ENCODE data around the gene NPRL2. TPM values are rescaled to one million over a fixed set of nuclear protein-coding genes. Genes with fewer than 3 reads are reported as not detected.

The NPRL2 gene
- total RNA-seq, 2 donors from 2014 or later = 22.8 to 32.1 TPM

DNA sequence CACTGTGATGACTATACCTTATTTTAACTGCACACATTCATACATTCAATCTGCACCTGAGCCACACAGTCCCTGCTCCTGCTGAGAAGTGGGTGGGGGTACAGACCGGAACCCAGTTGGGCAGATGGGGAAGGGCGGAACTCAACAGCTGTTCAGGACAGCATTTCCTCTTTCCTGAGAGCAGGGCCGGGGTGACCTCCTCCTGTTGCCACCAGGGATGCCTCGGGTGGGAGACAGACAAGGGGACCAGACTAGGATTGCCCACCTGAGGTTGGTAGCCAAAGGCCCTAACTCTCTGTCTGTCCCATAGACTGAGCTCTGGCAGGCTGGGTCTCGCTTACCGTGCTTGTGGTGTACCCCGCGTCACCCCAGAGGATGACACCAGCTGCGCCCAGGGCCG is 32.0 kb downstream of the NPRL2 start:
- Histone ChIP-seq H3K27me3 (replicated peaks; ENCODE audit: insufficient read depth) (no peaks in the 10 kb centered on the region), H3K27ac (peak overlapping the region in 1 of 2 donors; percentile 90), H3K4me1 (replicated peaks) (peaks cover 27% of the 10 kb centered on the region), H3K36me3 (no peaks in the 10 kb centered on the region), H3K4me3 (no peak overlapping the region), H3K9me3 (no peaks in the 10 kb centered on the region)
- TF ChIP-seq POLR2A (IDR thresholded peaks at IDR 0.05) (no peak), POLR2AphosphoS5 (IDR thresholded peaks at IDR 0.05) (no peak)
- TF ChIP-seq, protein P1, sequence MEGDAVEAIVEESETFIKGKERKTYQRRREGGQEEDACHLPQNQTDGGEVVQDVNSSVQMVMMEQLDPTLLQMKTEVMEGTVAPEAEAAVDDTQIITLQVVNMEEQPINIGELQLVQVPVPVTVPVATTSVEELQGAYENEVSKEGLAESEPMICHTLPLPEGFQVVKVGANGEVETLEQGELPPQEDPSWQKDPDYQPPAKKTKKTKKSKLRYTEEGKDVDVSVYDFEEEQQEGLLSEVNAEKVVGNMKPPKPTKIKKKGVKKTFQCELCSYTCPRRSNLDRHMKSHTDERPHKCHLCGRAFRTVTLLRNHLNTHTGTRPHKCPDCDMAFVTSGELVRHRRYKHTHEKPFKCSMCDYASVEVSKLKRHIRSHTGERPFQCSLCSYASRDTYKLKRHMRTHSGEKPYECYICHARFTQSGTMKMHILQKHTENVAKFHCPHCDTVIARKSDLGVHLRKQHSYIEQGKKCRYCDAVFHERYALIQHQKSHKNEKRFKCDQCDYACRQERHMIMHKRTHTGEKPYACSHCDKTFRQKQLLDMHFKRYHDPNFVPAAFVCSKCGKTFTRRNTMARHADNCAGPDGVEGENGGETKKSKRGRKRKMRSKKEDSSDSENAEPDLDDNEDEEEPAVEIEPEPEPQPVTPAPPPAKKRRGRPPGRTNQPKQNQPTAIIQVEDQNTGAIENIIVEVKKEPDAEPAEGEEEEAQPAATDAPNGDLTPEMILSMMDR (IDR thresholded peaks at IDR 0.05) = no peak
- no peak for DNase-seq (ENCODE audit: low spot score)
- 83% methylated on average over 9 of the region's 10 CpGs for WGBS
- intact Hi-C loops (cut with DNase I) = no loop called here

DNA sequence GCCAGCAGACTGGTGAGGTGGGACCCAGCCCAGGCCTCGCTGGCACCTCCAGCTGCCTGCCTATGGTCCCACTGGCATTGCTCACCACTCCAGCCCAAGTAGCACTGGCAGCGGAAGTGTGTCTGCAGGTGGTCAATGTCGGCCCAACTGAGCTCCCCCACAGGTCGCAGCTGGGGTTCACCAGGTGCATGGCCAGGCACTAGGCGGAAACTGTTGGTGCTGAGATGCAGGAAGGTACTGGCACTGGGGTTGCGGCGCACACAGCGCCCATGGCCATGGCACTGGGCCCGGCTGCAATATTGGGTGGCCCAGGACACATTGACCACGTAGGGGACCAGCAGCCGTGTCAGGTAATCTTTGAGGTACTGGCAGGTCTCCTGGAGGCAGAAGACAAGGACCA is 32.4 kb downstream of the NPRL2 start:
- intact Hi-C loops (cut with DNase I) = no loop called here
- H3K27ac ChIP-seq = peak overlapping the region; percentile 90 to 91
- H3K9me3 ChIP-seq = no peaks in the 10 kb centered on the region
- 84% methylated on average over 9 of the region's 11 CpGs for WGBS
- TF ChIP-seq, protein P1 (IDR thresholded peaks at IDR 0.05) = no peak
- TF ChIP-seq POLR2A (IDR thresholded peaks at IDR 0.05) = no peak
- no peak for TF ChIP-seq POLR2AphosphoS5 (IDR thresholded peaks at IDR 0.05)
- no peak overlapping the region for H3K4me3 ChIP-seq
- no peaks in the 10 kb centered on the region for H3K27me3 ChIP-seq (replicated peaks; ENCODE audit: insufficient read depth)
- H3K4me1 ChIP-seq (replicated peaks) = peaks cover 27% of the 10 kb centered on the region
- no peak for DNase-seq (ENCODE audit: low spot score)
- no peaks in the 10 kb centered on the region for H3K36me3 ChIP-seq

DNA sequence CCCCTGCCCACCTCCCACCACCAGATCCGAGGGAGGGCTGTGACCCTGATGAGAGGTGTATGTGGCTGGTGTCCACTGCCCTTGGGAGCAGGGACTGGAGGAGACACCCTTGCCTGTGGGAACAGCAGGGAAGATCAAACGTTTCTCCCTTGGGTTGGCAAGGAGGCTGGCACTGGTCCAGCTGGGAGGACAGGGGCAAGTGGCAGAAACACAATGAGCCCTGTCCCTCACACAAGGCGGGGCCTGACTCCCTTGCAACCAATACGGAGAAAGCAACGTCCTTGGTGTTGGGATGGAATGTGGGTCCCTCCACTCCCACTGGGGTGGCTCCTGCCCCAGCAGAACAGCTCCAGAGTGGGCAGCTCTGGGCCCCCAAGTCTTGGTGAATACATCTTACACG is 33.3 kb downstream of the NPRL2 start:
- Histone ChIP-seq H3K27ac (peak overlapping the region; percentile 90 to 91), H3K4me3 (no peak overlapping the region), H3K9me3 (no peaks in the 10 kb centered on the region), H3K4me1 (replicated peaks) (peaks cover 27% of the 10 kb centered on the region), H3K36me3 (no peaks in the 10 kb centered on the region), H3K27me3 (replicated peaks; ENCODE audit: insufficient read depth) (no peaks in the 10 kb centered on the region)
- WGBS = 34% methylated on average over 6 of the region's 6 CpGs
- TF ChIP-seq POLR2A (IDR thresholded peaks at IDR 0.05) (no peak), POLR2AphosphoS5 (IDR thresholded peaks at IDR 0.05) (no peak)
- intact Hi-C loops (cut with DNase I) = no loop called here
- no peak for DNase-seq (ENCODE audit: low spot score)

- DNase-seq (ENCODE audit: low spot score) = peak; percentile 92
- intact Hi-C loops (cut with DNase I) = no loop called here
- Histone ChIP-seq H3K36me3 (no peaks in the 10 kb centered on the region), H3K27ac (peak overlapping the region; percentile 90 to 91), H3K4me1 (replicated peaks) (peaks cover 27% of the 10 kb centered on the region), H3K9me3 (no peaks in the 10 kb centered on the region), H3K27me3 (replicated peaks; ENCODE audit: insufficient read depth) (no peaks in the 10 kb centered on the region), H3K4me3 (no peak overlapping the region)
- WGBS = 16% methylated on average over 9 of the region's 9 CpGs
- TF ChIP-seq, protein P1 (IDR thresholded peaks at IDR 0.05) = no peak
- peak; percentile 86 for TF ChIP-seq POLR2A (IDR thresholded peaks at IDR 0.05)
- TF ChIP-seq POLR2AphosphoS5 (IDR thresholded peaks at IDR 0.05) = peak; percentile 92
Observed at GRCh38 chr3:50316657-50317242, 33.8 kb downstream of the NPRL2 start.

- no peaks in the 10 kb centered on the region for H3K36me3 ChIP-seq
Observed at GRCh38 chr3:50314816-50315215, 35.8 kb downstream of the NPRL2 start.

More at GRCh38 chr3:50314816-50315215, 35.8 kb downstream of the NPRL2 start:
- Histone ChIP-seq H3K4me1 (replicated peaks) (peaks cover 19% of the 10 kb centered on the region), H3K9me3 (no peaks in the 10 kb centered on the region), H3K4me3 (no peak overlapping the region), H3K27me3 (replicated peaks; ENCODE audit: insufficient read depth) (no peaks in the 10 kb centered on the region), H3K27ac (peak overlapping the region in 1 of 2 donors; percentile 18)
- TF ChIP-seq POLR2AphosphoS5 (IDR thresholded peaks at IDR 0.05) = no peak
- TF ChIP-seq, protein P1 (IDR thresholded peaks at IDR 0.05) = no peak
- TF ChIP-seq POLR2A (IDR thresholded peaks at IDR 0.05) = no peak
- DNase-seq (ENCODE audit: low spot score) = no peak
- WGBS = 100% methylated on average over 4 of the region's 4 CpGs
- intact Hi-C loops (cut with DNase I) = no loop called here

Data from prostate gland (tissue), 2 donors.